HCT116 (cell line): Measurements from ENCODE around the gene POLR2J. TPM values are rescaled to one million over a fixed set of nuclear protein-coding genes. Genes with fewer than 3 reads are reported as not detected.
"Not testable (repeated sequence)": the region's sequence is repeated elsewhere in the genome, so short reads cannot be mapped to it uniquely, and the experiment has no call there.

Experiments used
- ATAC-seq: fragments of 200-7000 bp; cut with Tn5 transposase; 2 replicates; pipeline ENCODE4 v1.9.1; 2020; ENCODE audit warnings: mild to moderate bottlenecking, moderate library complexity
- BruUV-seq: library from RNA; stranded (reverse); fragments of 400-500 nt; replicated peaks from 2 replicates; lab custom pipeline; 2021; lab: Mats Ljungman, UMichigan
- CTCF ChIA-PET: fragments of 300-600 bp; sonication (Branson Sonifier 250); formaldehyde crosslinking; loops from one replicate; lab custom pipeline; 2021; ENCODE audit warnings: antibody characterized with exemption; lab: Charles Lee
- POLR2A ChIA-PET: fragments of 300-600, 350-600 bp; sonication (Branson Sonifier 250); formaldehyde crosslinking; loops from one replicate; lab custom pipeline; 2021; ENCODE audit warnings: antibody characterized with exemption; lab: Charles Lee
- RAD21 ChIA-PET, 2 experiments: fragments of 300-600 bp; sonication (Branson Sonifier 250); formaldehyde crosslinking; loops; one replicate each; lab custom pipeline; 2023; ENCODE audit warnings: low total read pairs in 2 of 2; ENCODE audit not compliant: uncharacterized antibody in 2 of 2, unreplicated experiment in 2 of 2, low non-redundant PET in 1 of 2; lab: Charles Lee
- DNase-seq: peaks from one replicate; pipeline ENCODE4 v3.0.0-alpha.2; 2010; ENCODE audit warnings: low read depth, low spot score
- H2AFZ ChIP-seq: fragments of 200-600 bp; shearing (Covaris generic), sonication (generic); 2 replicates; pipeline ENCODE4 v1.6.1; 2017; ENCODE audit warnings: low read depth, mixed run types, mixed read lengths, antibody characterized with exemption, low read length; ENCODE audit not compliant: poor library complexity, severe bottlenecking
- H3K27ac ChIP-seq: 2 replicates; pipeline ENCODE4 v1.5.1; 2012; ENCODE audit warnings: low read depth, low read length
- H3K27me3 ChIP-seq: fragments of 200-600 bp; sonication (generic); 2 replicates; pipeline ENCODE4 v1.6.1; 2016; ENCODE audit warnings: mixed run types, low read length, mixed read lengths; ENCODE audit not compliant: insufficient read depth
- H3K36me3 ChIP-seq, 2 experiments: fragments of 200-500 bp in 1 of 2; fragments of 200-600 bp in 1 of 2; sonication (Bioruptor generic) in 1 of 2; sonication (generic) in 1 of 2; 2 replicates each; pipeline versions ENCODE4 v1.5.1 to v1.6.1; 2014 to 2016; ENCODE audit warnings: low read length in 2 of 2, inconsistent platforms in 1 of 2, mixed read lengths in 1 of 2, mixed run types in 1 of 2; ENCODE audit not compliant: insufficient read depth in 2 of 2, control insufficient read depth in 1 of 2
- H3K4me1 ChIP-seq, 2 experiments: fragments of 200-600 bp in 1 of 2; sonication (generic) in 1 of 2; 2 replicates each; pipeline versions ENCODE4 v1.5.1 to v1.6.1; 2012 to 2017; ENCODE audit warnings: low read length in 2 of 2, inconsistent platforms in 1 of 2, mild to moderate bottlenecking in 1 of 2, mixed read lengths in 1 of 2, mixed run types in 1 of 2, moderate library complexity in 1 of 2; ENCODE audit not compliant: insufficient read depth in 2 of 2, control insufficient read depth in 1 of 2
- H3K4me2 ChIP-seq: fragments of 200-600 bp; sonication (generic); 2 replicates; pipeline ENCODE4 v1.6.1; 2017; ENCODE audit warnings: mixed run types, low read length, mixed read lengths
- H3K4me3 ChIP-seq, 2 experiments: fragments of 200-600 bp in 1 of 2; sonication (generic) in 1 of 2; replicated peaks in 1 of 2; 2 replicates each; pipeline ENCODE4 v1.5.1; 2011 to 2016; ENCODE audit warnings: low read length in 2 of 2, control low read depth in 1 of 2, low read depth in 1 of 2, mild to moderate bottlenecking in 1 of 2, mixed read lengths in 1 of 2, mixed run types in 1 of 2
- H3K79me2 ChIP-seq: fragments of 200-600 bp; sonication (generic); 2 replicates; pipeline ENCODE4 v1.6.1; 2017; ENCODE audit warnings: mild to moderate bottlenecking, mixed run types, low read length, moderate library complexity, mixed read lengths; ENCODE audit not compliant: insufficient read depth
- H3K9ac ChIP-seq: fragments of 200-600 bp; sonication (generic); 2 replicates; pipeline ENCODE4 v1.6.1; 2016; ENCODE audit warnings: low read length, mixed read lengths
- H3K9me2 ChIP-seq: fragments of 200-600 bp; sonication (generic), shearing (Covaris generic); 2 replicates; pipeline ENCODE4 v1.6.1; 2017; ENCODE audit warnings: mixed run types, mild to moderate bottlenecking, moderate library complexity; ENCODE audit not compliant: insufficient read depth
- H3K9me3 ChIP-seq, 2 experiments: fragments of 200-500 bp in 1 of 2; fragments of 200-600 bp in 1 of 2; sonication (Bioruptor generic) in 1 of 2; sonication (generic) in 1 of 2; 2 replicates each; pipeline ENCODE4 v1.6.1; 2014 to 2017; ENCODE audit warnings: low read length in 2 of 2, mixed read lengths in 2 of 2, inconsistent platforms in 1 of 2, low read depth in 1 of 2, mild to moderate bottlenecking in 1 of 2, mixed run types in 1 of 2, moderate library complexity in 1 of 2; ENCODE audit not compliant: control insufficient read depth in 1 of 2, insufficient read depth in 1 of 2
- H4K20me1 ChIP-seq: fragments of 200-600 bp; sonication (generic), shearing (Covaris generic); 2 replicates; pipeline ENCODE4 v1.6.1; 2017; ENCODE audit warnings: mixed run types, mild to moderate bottlenecking, moderate library complexity; ENCODE audit not compliant: insufficient read depth
- intact Hi-C: fragments of 100-400 bp; cut with micrococcal nuclease; formaldehyde crosslinking; loops from 2 replicates; pipeline ENCODE4 v1.10.0; 2022
- total RNA-seq: library from RNA; stranded (reverse); gene quantifications from one replicate; pipeline ENCODE4 v1.2.1, GENCODE V29; 2021; ENCODE audit not compliant: unreplicated experiment

Gene POLR2J
- total RNA-seq, 1 experiment from 2014 or later = 54.9 TPM

DNA sequence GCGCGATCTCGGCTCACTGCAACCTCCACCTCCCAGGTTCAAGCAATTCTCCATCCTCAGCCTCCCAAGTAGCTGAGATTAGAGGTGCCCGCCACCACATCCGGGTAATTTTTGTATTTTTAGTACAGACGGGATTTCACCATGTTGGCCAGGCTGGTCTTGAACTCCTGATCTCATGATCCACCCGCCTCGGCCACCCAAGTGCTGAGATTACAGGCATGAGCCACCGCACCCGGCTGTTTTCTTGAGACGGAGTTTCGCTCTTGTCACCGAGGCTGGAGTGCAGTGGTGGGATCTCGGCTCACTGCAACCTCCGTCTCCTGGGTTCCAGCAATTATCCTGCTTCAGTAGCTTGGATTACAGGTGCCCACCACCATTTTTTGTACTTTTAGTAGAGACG lies 19.6 kb upstream of the POLR2J start:
- H3K9me3 ChIP-seq, intact Hi-C loops, CTCF ChIA-PET, H3K36me3 ChIP-seq, DNase-seq, H3K9me2 ChIP-seq, BruUV-seq, H3K27ac ChIP-seq, H3K27me3 ChIP-seq, H3K79me2 ChIP-seq, H3K4me2 ChIP-seq, POLR2A ChIA-PET, H2AFZ ChIP-seq, ATAC-seq, RAD21 ChIA-PET, H3K4me3 ChIP-seq, H3K4me1 ChIP-seq, H4K20me1 ChIP-seq, H3K9ac ChIP-seq: not testable (repeated sequence)

DNA sequence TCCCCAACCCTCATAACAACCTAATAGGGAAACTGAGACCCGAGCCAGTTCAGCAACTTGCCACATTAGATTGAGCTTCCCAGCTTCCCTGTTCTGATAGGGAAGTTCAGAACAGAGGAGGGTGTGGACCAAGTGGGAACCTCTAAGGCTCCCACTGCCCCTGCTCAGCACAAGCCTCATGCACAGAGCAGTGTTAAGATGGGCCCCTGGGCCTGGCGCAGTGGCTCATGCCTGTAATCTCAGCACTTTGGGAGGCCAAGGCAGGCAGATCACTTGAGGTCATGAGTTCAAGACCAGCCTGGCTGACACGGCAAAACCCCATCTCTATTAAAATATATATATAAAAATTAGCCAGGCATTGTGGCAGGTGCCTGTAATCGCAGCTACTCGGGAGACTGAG lies 18.6 kb upstream of the POLR2J start:
- DNase-seq, POLR2A ChIA-PET: not testable (repeated sequence)

DNA sequence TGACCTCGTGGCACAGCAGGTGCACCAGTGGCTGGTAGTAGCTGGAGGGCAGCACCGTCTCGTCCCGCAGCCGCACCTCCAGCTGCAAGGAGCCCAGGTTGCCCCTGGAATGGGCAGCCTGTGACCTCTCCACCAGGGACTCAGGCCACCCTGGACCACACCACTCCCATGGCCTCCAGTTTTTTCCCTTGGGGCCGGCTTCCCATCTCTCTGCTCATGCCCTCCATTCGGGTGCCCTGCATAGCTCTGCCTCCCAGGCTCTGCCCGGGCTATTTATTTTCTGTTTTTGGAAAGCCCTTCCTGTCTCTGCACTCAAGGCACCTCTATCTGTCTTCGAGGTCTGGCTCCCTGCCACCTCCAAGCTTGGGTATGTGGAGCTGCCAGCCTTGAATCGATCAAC lies 18.1 kb upstream of the POLR2J start:
- H4K20me1 ChIP-seq, H3K79me2 ChIP-seq, H3K9ac ChIP-seq, H2AFZ ChIP-seq, H3K27me3 ChIP-seq, H3K4me3 ChIP-seq, POLR2A ChIA-PET, H3K9me3 ChIP-seq, RAD21 ChIA-PET, BruUV-seq, intact Hi-C loops, H3K36me3 ChIP-seq, H3K4me1 ChIP-seq, H3K27ac ChIP-seq, CTCF ChIA-PET, ATAC-seq, H3K9me2 ChIP-seq, H3K4me2 ChIP-seq, DNase-seq: not testable (repeated sequence)

More for the DNA sequence above, 18.6 kb upstream of the POLR2J start:
- H3K9me3 ChIP-seq, ATAC-seq, H3K4me2 ChIP-seq, H3K9ac ChIP-seq, RAD21 ChIA-PET, CTCF ChIA-PET, H3K27me3 ChIP-seq, H3K79me2 ChIP-seq, H4K20me1 ChIP-seq, H3K4me1 ChIP-seq, intact Hi-C loops, BruUV-seq, H3K4me3 ChIP-seq, H3K9me2 ChIP-seq, H2AFZ ChIP-seq, H3K27ac ChIP-seq, H3K36me3 ChIP-seq: not testable (repeated sequence)

DNA sequence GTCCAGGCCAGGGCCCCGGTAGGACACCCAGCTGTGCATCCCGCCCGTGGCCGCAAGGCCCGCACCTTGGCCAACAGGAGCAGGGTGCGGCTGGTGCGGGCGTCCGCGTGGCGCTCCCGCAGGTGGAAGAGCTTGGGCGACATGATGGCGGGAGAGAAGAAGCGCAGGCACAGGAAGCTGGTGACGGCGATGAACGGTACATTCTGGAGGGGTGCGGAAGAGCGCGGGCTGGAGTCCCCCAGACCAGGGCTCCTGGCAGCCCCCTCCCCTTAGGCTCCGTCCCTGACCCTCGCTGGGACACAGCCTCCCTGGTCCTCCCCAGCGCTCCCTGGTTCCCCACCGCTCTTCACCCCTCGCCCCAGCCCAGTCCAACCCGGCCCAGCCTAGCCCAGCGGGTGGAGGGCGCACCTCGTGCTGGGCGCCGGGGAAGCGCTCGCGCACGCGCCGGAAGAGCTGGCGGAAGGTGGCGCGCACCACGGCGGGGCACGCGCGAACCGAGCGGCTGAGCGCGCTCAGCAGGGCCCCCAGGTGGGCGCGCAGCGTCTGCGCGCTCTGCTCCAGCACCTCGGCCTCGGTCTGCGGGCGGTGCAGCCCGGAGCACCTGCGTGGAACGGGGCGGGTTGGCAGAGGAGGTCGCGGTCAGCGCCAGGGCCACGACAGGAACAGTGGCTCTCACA lies 15.9 kb upstream of the POLR2J start:
- BruUV-seq, H2AFZ ChIP-seq, H3K9me3 ChIP-seq, POLR2A ChIA-PET, CTCF ChIA-PET, H3K9me2 ChIP-seq, RAD21 ChIA-PET, DNase-seq, H3K9ac ChIP-seq, H3K4me2 ChIP-seq, H3K36me3 ChIP-seq, H3K4me3 ChIP-seq, H3K79me2 ChIP-seq, H3K4me1 ChIP-seq, H3K27ac ChIP-seq, H4K20me1 ChIP-seq, intact Hi-C loops, ATAC-seq, H3K27me3 ChIP-seq: not testable (repeated sequence)
